Smooth muscle cell (in vitro differentiated cells): ENCODE data around the gene KSR1. TPM values are rescaled to one million over a fixed set of nuclear protein-coding genes. Genes with fewer than 3 reads are reported as not detected.

Source experiments
- DNase-seq: peaks from one replicate; lab custom pipeline; 2025; ENCODE audit not compliant: unreplicated experiment; lab: John Stamatoyannopoulos, UW
- H2AFZ ChIP-seq: fragments of 200-600 bp; sonication (generic); 2 replicates; pipeline ENCODE4 v1.6.0; 2016; ENCODE audit warnings: antibody characterized with exemption, low read depth, mild to moderate bottlenecking
- H3F3A ChIP-seq: fragments of 200-600 bp; sonication (generic); 2 replicates; pipeline ENCODE4 v1.6.0; 2017; ENCODE audit warnings: antibody characterized with exemption, low read depth
- H3K27ac ChIP-seq: fragments of 200-600 bp; sonication (generic); 2 replicates; pipeline ENCODE4 v1.5.1; 2016; ENCODE audit warnings: low read depth, mild to moderate bottlenecking
- H3K27me3 ChIP-seq: fragments of 200-600 bp; sonication (generic); 2 replicates; pipeline ENCODE4 v1.6.1; 2016; ENCODE audit warnings: low read depth, mild to moderate bottlenecking
- H3K36me3 ChIP-seq: fragments of 200-600 bp; sonication (generic); 2 replicates; pipeline ENCODE4 v1.5.1; 2016; ENCODE audit warnings: low read depth
- H3K4me1 ChIP-seq: fragments of 200-600 bp; sonication (generic); 2 replicates; pipeline ENCODE4 v1.5.1; 2016; ENCODE audit warnings: low read depth
- H3K4me2 ChIP-seq: fragments of 200-600 bp; sonication (generic); 2 replicates; pipeline ENCODE4 v1.6.0; 2016; ENCODE audit warnings: mild to moderate bottlenecking
- H3K4me3 ChIP-seq: fragments of 200-600 bp; sonication (generic); 2 replicates; pipeline ENCODE4 v1.5.1; 2016; ENCODE audit warnings: mild to moderate bottlenecking
- H3K79me2 ChIP-seq: fragments of 200-600 bp; sonication (generic); 2 replicates; pipeline ENCODE4 v1.6.0; 2016; ENCODE audit warnings: low read depth, mild to moderate bottlenecking
- H3K9ac ChIP-seq: fragments of 200-600 bp; sonication (generic); 2 replicates; pipeline ENCODE4 v1.6.0; 2016; ENCODE audit warnings: low read depth
- H3K9me3 ChIP-seq: fragments of 200-600 bp; sonication (generic); replicated peaks from 2 replicates; pipeline ENCODE4 v1.5.1; 2016; ENCODE audit warnings: low read depth
- H4K20me1 ChIP-seq: fragments of 200-600 bp; sonication (generic); 2 replicates; pipeline ENCODE4 v1.6.0; 2016; ENCODE audit warnings: low read depth
- WGBS: methylation state at CpG from one replicate; pipeline ENCODE4 v1.1.7; 2016; ENCODE audit warnings: low lambda C conversion rate; 5-methylcytosine and 5-hydroxymethylcytosine counted together
- polyA plus RNA-seq: library from polyadenylated mRNA; unstranded; fragments of >200 nt; fragmentation: Nextera tagmentation; extraction: Ambion mirVana; gene quantifications from 2 replicates; pipeline ENCODE4 v1.2.1, GENCODE V29; 2016
- total RNA-seq: library from RNA; depleted of rRNA; stranded (reverse); fragments of >200 nt; gene quantifications from 2 replicates; pipeline ENCODE4 v1.2.3, GENCODE V29; 2014
- TF ChIP-seq, protein P1 (sequence below): fragments of 200-600 bp; sonication (generic); IDR thresholded peaks from 2 replicates; pipeline ENCODE4 v1.5.1; 2017; ENCODE audit warnings: borderline replicate concordance, mild to moderate bottlenecking, antibody characterized with exemption; ENCODE audit not compliant: insufficient read depth, poor library complexity, severe bottlenecking

The KSR1 gene
- total and polyA plus RNA-seq, 2 experiments from 2014 or later, result 40.4 to 65.1 TPM

DNA sequence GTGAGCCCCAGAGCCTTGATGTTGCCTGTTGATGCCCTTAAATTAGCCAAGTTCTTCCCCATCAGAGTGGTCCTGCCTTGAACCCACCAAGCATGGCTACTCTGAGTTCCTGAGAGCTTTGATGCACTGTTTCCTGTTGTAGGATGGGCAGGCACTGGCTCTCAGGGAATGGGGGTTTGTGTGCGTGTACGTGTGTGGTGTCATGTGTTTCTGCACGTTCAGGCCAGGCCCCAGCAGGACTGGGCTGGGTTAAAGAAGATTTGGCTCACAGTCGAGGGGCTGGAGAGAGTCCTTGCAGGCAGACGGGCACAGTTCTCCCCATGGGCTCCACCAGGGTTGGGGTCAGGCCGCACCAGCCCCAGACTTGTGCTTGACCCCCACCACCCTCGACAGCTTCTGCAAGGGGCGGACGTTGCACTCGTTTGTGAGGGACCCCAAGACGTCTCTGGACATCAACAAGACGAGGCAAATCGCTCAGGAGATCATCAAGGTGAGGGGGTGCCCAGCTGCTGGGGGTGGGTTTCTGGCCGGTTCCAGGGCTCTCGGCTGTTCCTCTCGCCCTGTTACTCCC, 151.4 kb downstream of the KSR1 start:
- H3K9ac ChIP-seq, result no peak overlapping the region
- TF ChIP-seq, protein P1, sequence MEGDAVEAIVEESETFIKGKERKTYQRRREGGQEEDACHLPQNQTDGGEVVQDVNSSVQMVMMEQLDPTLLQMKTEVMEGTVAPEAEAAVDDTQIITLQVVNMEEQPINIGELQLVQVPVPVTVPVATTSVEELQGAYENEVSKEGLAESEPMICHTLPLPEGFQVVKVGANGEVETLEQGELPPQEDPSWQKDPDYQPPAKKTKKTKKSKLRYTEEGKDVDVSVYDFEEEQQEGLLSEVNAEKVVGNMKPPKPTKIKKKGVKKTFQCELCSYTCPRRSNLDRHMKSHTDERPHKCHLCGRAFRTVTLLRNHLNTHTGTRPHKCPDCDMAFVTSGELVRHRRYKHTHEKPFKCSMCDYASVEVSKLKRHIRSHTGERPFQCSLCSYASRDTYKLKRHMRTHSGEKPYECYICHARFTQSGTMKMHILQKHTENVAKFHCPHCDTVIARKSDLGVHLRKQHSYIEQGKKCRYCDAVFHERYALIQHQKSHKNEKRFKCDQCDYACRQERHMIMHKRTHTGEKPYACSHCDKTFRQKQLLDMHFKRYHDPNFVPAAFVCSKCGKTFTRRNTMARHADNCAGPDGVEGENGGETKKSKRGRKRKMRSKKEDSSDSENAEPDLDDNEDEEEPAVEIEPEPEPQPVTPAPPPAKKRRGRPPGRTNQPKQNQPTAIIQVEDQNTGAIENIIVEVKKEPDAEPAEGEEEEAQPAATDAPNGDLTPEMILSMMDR, result no peak
- H2AFZ ChIP-seq, result no peak overlapping the region
- DNase-seq, result no peak
- no peak overlapping the region for H3K4me2 ChIP-seq
- no peak overlapping the region for H3K27ac ChIP-seq
- peaks cover 33% of the 10 kb centered on the region for H3K36me3 ChIP-seq
- H3K79me2 ChIP-seq, result no peaks in the 10 kb centered on the region
- H4K20me1 ChIP-seq, result peaks cover 63% of the 10 kb centered on the region
- H3K4me3 ChIP-seq, result no peak overlapping the region
- 91% methylated on average over 16 of the region's 16 CpGs for WGBS
- H3F3A ChIP-seq, result no peaks in the 10 kb centered on the region
- H3K4me1 ChIP-seq, result no peaks in the 10 kb centered on the region
- no peaks in the 10 kb centered on the region for H3K9me3 ChIP-seq
- no peaks in the 10 kb centered on the region for H3K27me3 ChIP-seq

DNA sequence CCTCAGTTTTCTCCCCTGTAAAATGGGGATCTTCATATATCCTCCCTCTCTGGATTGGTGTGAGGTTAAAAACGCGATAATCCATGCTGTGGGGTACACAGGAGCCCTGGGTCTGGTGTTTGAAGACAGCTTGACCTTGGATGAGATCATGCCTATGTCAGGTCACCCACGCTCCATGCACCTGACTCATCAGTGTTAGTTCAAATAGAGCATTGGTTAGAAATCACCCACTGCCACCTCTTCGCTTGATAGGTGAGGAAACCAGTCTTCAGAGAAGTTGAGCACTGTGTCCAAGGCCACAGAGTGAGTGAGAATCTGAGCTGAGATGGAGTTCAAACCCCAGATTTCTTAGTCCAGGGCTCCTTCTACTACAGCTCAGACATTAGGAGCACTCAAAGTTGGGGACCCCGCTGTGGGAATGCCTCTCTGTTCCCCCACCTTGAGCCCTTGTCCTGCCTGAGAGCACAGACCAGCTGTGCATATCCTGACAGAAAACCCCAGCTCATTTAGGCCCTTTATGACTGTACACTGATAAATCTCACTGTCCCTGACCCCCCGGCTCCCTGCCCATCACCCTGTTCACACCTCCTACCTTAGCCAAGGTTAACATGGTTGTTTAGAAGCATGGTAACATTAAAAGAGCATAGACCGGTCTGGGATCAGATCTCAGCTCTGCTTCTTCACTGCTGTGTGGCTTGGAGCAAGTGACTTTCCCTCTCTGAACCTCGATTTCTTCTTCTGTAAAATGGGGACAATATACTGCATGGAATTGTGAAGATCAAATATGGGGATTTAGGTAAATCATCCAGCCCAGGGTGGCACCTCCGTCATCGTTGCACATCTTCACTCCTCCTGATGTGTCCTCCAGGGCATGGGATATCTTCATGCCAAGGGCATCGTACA, 152.3 kb downstream of the KSR1 start:
- Histone ChIP-seq H3K9me3 (no peaks in the 10 kb centered on the region), H3K36me3 (peaks cover 33% of the 10 kb centered on the region), H3K27ac (no peak overlapping the region), H3K79me2 (no peaks in the 10 kb centered on the region), H3K4me3 (no peak overlapping the region), H3K4me2 (no peak overlapping the region), H3K9ac (no peak overlapping the region), H3K27me3 (no peaks in the 10 kb centered on the region), H3F3A (no peaks in the 10 kb centered on the region), H4K20me1 (peaks cover 53% of the 10 kb centered on the region), H3K4me1 (no peaks in the 10 kb centered on the region), H2AFZ (no peak overlapping the region)
- no peak for DNase-seq
- TF ChIP-seq, protein P1, result no peak
- WGBS, result 92% methylated on average over 11 of the region's 11 CpGs

DNA sequence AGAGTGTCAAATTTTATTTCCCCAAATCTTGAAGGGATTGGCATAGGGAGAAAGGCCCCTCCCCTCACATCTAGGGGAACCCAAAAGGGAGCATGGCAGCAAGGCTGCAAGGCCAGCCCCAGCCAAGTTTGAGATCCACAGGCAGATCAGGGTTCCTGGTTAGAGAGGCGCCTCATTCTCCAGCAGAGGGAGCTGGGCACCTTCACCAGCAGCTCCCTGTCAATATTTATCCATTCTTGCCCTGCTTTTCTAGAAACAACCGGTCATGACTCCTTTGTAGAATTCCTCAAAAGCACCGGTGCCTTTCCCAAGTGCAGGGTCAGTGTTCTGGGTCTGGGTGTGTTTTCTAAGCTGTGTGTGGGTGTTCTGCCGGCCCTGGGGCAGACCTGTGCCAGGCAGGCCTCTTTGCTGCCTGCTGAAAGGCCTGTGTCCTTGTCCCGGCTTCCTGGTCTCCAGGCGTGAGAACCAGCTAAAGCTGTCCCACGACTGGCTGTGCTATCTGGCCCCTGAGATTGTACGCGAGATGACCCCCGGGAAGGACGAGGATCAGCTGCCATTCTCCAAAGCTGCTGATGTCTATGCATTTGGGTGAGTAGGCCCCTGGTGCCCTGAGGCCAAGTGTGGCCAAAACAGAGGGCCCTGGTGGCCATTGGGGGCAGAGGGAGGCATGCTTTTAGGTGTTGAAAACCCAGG, 153.5 kb downstream of the KSR1 start:
- no peak overlapping the region for H3K4me3 ChIP-seq
- no peaks in the 10 kb centered on the region for H3F3A ChIP-seq
- H2AFZ ChIP-seq, result no peak overlapping the region
- peaks cover 48% of the 10 kb centered on the region for H4K20me1 ChIP-seq
- H3K79me2 ChIP-seq, result no peaks in the 10 kb centered on the region
- no peak overlapping the region for H3K27ac ChIP-seq
- 80% methylated on average over 11 of the region's 11 CpGs for WGBS
- no peak for DNase-seq
- no peaks in the 10 kb centered on the region for H3K4me1 ChIP-seq
- TF ChIP-seq, protein P1, result peak; percentile 22
- no peaks in the 10 kb centered on the region for H3K9me3 ChIP-seq
- H3K9ac ChIP-seq, result no peak overlapping the region
- no peaks in the 10 kb centered on the region for H3K27me3 ChIP-seq
- peaks cover 38% of the 10 kb centered on the region for H3K36me3 ChIP-seq
- H3K4me2 ChIP-seq, result no peak overlapping the region
